GM20431 (cell line): ENCODE data around the gene KIF21B.
"Not testable (repeated sequence)": the region's sequence is repeated elsewhere in the genome, so short reads cannot be mapped to it uniquely, and the experiment has no call there.

Experiments used
- in situ Hi-C: fragments of 300-500 bp; cut with MseI, MboI; formaldehyde crosslinking; loops from one replicate; pipeline ENCODE4 v1.15.0; 2020; ENCODE audit warnings: low sequenced_read_pairs; ENCODE audit not compliant: unreplicated experiment

KIF21B gene

GRCh38 chr1:200960236-200960947 lies 63.1 kb downstream of the KIF21B start:
- in situ Hi-C loops, result no loop called here

GRCh38 chr1:200959411-200959921 lies 64.0 kb downstream of the KIF21B start:
- in situ Hi-C loops, result no loop called here

DNA sequence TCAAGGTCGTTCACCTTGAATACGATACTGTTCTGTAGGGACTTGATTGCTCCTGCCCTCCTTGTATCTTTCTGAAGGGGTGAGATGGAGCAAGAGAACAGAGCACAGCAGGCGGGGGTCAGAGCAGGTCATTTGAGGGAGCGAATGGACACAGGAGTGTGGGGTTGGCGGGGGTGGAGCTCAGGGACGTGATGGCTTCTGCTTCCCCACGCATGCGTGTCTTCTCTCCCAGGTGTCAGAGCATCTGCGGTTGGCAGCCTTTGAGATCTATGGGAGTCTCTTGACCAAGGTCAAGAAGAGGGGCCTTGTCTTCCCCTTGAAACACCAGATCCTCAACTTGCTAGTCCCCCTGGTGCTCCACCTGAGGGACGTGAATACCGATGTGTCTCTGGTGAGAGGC lies 64.9 kb downstream of the KIF21B start:
- in situ Hi-C loops, result no loop called here

GRCh38 chr1:200954434-200954833 lies 69.1 kb downstream of the KIF21B start:
- in situ Hi-C loops, result no loop called here

DNA sequence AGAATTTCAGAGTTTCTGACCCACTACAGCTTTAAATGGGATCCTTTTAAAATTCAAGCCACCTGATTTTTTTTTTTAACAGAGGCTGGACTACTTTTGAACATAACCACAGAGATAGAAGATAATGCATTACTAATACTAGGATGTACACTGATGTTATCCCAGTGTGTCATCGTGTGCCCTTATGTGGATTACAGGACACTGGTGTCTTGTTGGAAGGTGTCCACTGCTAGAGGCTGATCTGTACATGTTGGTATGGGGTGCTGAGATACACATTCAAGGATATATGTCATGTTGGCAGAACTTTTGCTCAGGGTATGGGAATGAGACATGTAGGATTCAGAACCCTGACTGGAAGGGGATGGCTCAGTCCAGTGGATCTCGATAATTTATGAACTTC lies 72.5 kb downstream of the KIF21B start:
- in situ Hi-C loops, result no loop called here

DNA sequence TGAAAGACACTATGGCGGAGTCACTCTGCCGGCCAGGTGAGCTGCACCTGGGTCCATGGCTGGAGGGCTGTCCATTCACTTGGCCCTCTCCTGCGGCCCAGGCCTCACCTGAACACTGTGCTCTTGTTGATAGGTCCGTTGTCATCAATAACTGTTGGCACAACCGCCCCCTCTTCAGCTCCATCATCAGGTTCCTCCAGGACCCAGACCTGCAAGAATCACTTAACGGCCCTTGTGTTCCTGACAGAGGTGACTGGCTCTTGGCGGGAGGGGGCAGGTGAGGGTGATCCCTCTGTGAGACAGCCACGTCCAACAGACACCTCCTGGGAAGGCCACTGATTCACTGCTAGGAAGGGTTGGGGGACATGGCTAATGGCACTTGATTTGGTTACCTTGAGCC lies 73.9 kb downstream of the KIF21B start:
- in situ Hi-C loops, result no loop called here

DNA sequence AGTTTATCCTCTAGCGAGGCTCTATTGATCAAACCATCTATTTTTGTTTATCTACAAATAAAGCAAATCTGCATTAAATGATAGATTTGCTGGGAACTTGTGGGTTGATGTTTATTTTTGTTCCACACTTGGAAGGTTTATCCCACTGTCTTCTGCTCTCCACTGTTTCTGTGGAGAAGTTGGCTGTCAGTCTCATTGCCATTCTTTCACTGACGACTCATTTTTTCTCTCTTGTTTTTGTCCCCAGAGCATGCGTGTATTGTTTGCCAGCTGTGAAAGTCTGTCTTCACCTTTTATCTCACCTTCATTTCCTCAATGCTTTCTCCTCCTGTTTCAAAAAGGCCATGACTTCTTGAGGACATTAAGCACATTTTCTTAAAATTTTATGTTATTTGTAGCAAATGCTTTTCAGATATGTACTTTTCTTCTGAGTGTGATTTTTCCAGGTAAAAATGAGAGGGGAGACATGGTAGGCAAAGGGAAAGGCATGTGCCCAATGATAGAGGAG lies 76.4 kb downstream of the KIF21B start:
- in situ Hi-C loops, result no loop called here

- in situ Hi-C loops, result no loop called here
Observed at GRCh38 chr1:200945111-200945510, 78.4 kb downstream of the KIF21B start.

DNA sequence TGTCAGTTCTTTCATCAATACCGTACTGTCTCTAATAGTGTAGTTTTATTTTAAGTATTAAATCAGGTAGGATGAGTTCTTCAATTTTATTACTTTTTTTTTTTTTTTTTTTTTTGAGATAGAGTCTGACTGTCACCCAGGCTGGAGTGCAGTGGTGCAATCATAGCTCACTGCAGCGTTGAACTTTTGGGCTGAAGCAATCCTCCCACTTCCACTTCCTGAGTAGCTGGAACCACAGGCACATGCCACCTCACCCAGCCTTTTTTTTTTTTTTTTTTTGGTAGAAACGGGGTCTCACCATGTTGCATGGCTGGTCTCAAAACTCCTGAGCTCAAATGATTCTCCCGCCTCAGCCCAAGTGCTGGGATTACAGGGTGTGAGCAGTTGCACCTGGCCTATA lies 84.6 kb downstream of the KIF21B start:
- in situ Hi-C loops, result no loop called here

DNA sequence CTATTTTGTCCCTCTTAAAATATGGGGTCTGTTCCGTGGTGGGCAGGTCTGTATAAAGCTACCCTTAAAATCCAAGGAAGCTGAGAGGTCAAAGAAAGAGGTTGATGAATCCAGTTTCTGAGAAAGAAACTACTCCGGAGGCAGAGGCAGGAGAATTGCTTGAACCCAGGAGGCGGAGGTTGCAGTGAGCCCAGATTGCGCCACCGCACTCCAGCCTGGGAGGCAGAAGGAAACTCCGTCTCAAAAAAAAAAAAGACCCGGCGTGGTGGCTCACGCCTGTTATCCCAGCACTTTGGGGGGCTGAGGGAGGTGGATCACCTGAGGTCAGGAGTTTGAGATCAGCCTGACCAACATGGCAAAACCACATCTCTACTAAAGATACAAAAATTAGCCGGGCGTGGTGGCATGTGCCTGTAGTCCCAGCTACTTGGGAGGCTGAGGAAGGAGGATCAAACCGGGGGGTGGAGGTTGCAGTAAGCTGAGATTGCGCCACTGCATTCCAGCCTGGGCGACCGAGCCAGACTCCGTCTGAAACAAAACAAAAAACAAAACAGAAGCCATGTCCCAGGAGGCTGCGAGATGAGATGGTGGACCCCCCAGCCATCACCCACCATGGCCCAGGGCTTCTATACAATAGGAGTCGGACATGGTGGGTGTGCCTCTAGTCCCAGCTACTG lies 88.1 kb downstream of the KIF21B start:
- in situ Hi-C loops, result not testable (repeated sequence)

GRCh38 chr1:200934676-200935245 lies 88.8 kb downstream of the KIF21B start:
- in situ Hi-C loops, result no loop called here

DNA sequence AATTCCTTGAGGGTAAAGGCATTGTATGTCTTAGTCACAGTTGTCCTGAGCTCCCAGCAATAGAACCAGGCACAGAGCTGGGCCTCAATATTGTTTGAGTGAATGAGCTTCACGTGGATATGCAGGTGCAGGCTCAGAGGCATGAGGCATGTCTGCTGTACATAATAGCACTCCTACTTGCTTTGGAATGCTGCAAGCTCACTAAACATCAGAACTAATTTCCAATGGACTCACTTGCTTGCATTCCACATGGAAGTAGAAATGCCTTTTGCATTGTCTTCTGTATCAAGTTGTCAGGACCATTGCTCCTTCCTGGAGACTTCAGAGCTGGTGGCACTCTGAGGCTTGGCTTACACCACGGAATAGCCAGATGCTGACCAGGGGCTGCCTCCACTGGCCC lies 91.7 kb downstream of the KIF21B start:
- in situ Hi-C loops, result no loop called here

- in situ Hi-C loops, result not testable (repeated sequence)
Observed at GRCh38 chr1:200930285-200930684, 93.2 kb downstream of the KIF21B start.

DNA sequence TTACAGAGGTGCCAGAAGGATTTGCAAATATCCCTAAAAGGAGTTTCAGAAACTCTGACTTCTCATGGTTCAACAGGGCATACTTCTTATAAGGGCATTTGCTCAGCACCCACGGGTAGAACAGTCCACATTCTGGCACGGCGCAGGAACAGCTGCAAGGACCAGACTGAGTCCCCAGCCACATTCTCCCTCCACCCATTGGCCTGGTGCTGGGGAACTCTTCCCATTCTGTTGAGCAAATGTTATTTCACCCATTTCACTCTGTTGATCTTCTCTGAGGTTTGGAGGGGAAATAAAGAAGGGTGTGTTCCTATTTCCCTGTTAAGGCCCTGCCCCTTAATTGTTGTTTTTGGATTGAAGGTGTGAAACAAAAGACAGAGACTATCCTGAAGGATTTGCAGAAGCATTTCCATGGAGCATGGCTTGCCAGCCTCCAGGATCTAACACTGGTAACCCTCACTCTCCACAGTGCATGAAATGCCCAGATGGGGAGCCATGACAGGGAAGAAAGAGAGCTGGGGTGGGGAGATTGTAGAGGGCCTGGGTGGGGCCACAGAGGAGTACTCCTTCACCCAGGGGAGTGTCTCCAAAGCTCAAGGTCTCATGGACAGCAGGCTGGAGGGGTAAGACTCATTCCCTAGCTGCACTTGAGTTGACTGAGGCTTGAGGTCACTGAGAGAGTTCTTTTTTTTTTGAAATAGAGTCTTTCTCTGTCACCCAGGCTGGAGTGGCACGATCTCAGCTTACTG lies 93.8 kb downstream of the KIF21B start:
- in situ Hi-C loops, result no loop called here

GRCh38 chr1:200925831-200926230 lies 97.7 kb downstream of the KIF21B start:
- in situ Hi-C loops, result no loop called here

GRCh38 chr1:200923601-200924000 lies 99.9 kb downstream of the KIF21B start:
- in situ Hi-C loops, result no loop called here

DNA sequence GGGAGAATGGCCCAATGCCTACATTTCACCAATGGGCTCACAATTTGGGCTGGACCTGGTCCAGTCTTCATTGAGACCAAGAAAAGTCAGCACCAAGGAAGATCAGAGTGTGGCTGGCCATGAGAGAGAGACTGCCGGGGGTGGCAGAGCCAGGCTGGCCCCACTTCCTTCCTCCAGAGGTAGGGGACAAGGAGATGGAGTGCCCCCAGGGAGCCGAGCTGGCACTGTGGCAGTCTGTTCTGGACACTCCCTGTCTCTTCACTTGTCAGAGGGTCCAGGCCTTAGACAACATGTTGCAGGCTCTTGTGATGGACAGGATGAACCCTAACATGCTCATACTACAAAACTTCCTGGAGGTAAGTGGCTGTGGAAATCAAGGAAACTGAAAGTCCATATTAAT lies 101.1 kb downstream of the KIF21B start:
- in situ Hi-C loops, result no loop called here

DNA sequence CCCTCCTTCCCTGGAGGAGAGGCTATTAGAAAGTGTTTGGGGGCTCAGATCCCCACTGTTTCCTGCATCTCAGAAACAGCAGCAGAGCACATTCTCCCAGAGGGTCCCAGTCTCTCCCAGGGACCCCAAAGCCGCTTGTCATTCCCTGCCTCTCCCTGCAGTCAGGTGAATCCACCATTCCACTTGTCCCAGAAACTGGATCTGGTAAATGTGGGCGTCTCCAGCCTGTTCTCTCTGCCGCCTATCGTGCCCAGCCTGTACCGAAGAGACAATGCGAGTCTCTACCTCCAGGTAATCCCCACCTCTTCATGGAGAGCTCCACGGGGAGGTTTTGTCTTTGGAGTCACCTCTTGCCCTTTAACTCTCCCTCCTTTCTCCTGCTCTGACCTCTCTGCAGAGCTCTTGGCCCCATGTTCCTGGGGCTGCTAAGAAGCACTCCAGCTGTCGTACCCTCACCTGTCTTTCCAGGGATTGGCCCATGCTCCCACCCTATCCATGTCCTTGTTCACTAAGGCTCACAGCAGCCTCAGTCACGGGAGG lies 101.9 kb downstream of the KIF21B start:
- in situ Hi-C loops, result no loop called here
